Activated naive CD8-positive, alpha-beta T cell treated with anti-CD3 and anti-CD28 coated beads, Interleukin-2, amount 50 U/mL, for 24 hours (primary cell): ENCODE measurements around the gene EFL1.
A peak's percentile ranks its signal among the peaks of the same experiment; 100 is the strongest.
"Not testable (repeated sequence)": the region's sequence is repeated elsewhere in the genome, so short reads cannot be mapped to it uniquely, and the experiment has no call there.

Experiments
- ATAC-seq: fragments of 150-1000 bp; cut with Tn5 transposase; one replicate; pipeline ENCODE4 v1.10.0; 2021
- DNase-seq: peaks from one replicate; pipeline ENCODE4 v3.0.0; 2021
- H3K27ac Mint-ChIP-seq: one replicate; pipeline ENCODE4 v1.8.0; 2021; ENCODE audit warnings: mild to moderate bottlenecking, mixed read lengths
- H3K27me3 Mint-ChIP-seq: one replicate; pipeline ENCODE4 v1.8.0; 2021; ENCODE audit warnings: mixed read lengths
- H3K36me3 Mint-ChIP-seq: one replicate; pipeline ENCODE4 v1.8.0; 2021; ENCODE audit warnings: low read depth, mixed read lengths
- H3K4me1 Mint-ChIP-seq: one replicate; pipeline ENCODE4 v1.8.0; 2021; ENCODE audit warnings: mixed read lengths
- H3K4me3 Mint-ChIP-seq: one replicate; pipeline ENCODE4 v1.8.0; 2021; ENCODE audit warnings: mild to moderate bottlenecking, moderate library complexity, mixed read lengths
- H3K9me3 Mint-ChIP-seq: one replicate; pipeline ENCODE4 v1.8.0; 2021; ENCODE audit warnings: mixed read lengths

Gene EFL1

GRCh38 chr15:82245956-82246355, 16.6 kb downstream of the EFL1 start:
- not testable (repeated sequence) for ATAC-seq, H3K4me1 Mint-ChIP-seq, H3K9me3 Mint-ChIP-seq, H3K27me3 Mint-ChIP-seq, DNase-seq, H3K4me3 Mint-ChIP-seq, H3K27ac Mint-ChIP-seq
- H3K36me3 Mint-ChIP-seq: peaks cover 21% of the 10 kb centered on the region

- not testable (repeated sequence) for H3K4me3 Mint-ChIP-seq, H3K27me3 Mint-ChIP-seq, H3K9me3 Mint-ChIP-seq, DNase-seq, ATAC-seq, H3K27ac Mint-ChIP-seq, H3K4me1 Mint-ChIP-seq
- peaks cover 33% of the 10 kb centered on the region for H3K36me3 Mint-ChIP-seq
These were observed 18.9 kb downstream of the EFL1 start for GRCh38 chr15:82243644-82244043.

- not testable (repeated sequence) for H3K9me3 Mint-ChIP-seq, H3K27me3 Mint-ChIP-seq, DNase-seq, H3K27ac Mint-ChIP-seq, H3K4me3 Mint-ChIP-seq, H3K4me1 Mint-ChIP-seq
- ATAC-seq: peak; percentile 36
- H3K36me3 Mint-ChIP-seq: peaks cover 36% of the 10 kb centered on the region
These were observed 20.6 kb downstream of the EFL1 start for GRCh38 chr15:82241836-82242499.

GRCh38 chr15:82239685-82240391, 22.7 kb downstream of the EFL1 start:
- Mint-ChIP-seq H3K36me3 (peaks cover 30% of the 10 kb centered on the region), H3K4me3 (no peak overlapping the region), H3K27me3 (no peaks in the 10 kb centered on the region), H3K4me1 (peaks cover 6% of the 10 kb centered on the region), H3K27ac (no peak overlapping the region), H3K9me3 (no peaks in the 10 kb centered on the region)
- ATAC-seq (no peak), DNase-seq (no peak)

DNA sequence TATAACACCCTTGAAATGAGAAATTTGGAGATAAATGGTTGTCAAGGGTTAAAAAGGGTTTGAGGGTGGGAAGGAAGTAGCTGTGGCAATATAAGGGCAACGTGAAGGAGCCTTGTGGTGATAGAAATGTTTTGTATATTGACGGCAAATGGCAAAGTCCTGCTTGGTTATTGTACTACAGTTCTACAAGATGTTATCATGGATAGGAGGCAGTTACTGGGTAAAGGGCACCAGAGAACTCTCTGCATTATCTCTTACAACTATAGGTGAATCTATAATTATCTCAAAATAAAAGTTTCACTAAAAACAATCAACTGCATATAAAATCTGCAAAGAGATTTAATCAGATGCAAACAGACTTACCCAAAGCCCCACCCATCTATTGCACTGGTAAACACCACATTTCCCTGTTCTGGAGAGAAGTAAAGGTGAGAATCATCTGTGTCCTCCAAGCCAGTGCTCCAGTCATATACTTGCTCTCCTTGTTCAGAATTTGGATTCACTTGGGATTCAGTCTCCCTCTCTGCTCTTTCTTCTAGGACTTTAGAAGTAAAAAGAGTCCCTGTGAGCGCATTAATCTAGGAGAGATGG, 24.5 kb downstream of the EFL1 start:
- peaks cover 28% of the 10 kb centered on the region for H3K36me3 Mint-ChIP-seq
- not testable (repeated sequence) for H3K27ac Mint-ChIP-seq, H3K9me3 Mint-ChIP-seq, H3K4me3 Mint-ChIP-seq, ATAC-seq, H3K4me1 Mint-ChIP-seq, H3K27me3 Mint-ChIP-seq, DNase-seq

GRCh38 chr15:82231842-82232241, 30.7 kb downstream of the EFL1 start:
- no peak overlapping the region for H3K4me3 Mint-ChIP-seq
- no peak overlapping the region for H3K27ac Mint-ChIP-seq
- H3K4me1 Mint-ChIP-seq: peaks cover 1% of the 10 kb centered on the region
- H3K9me3 Mint-ChIP-seq: no peaks in the 10 kb centered on the region
- H3K27me3 Mint-ChIP-seq: no peaks in the 10 kb centered on the region
- DNase-seq (no peak), ATAC-seq (no peak)
- H3K36me3 Mint-ChIP-seq: peaks cover 23% of the 10 kb centered on the region

DNA sequence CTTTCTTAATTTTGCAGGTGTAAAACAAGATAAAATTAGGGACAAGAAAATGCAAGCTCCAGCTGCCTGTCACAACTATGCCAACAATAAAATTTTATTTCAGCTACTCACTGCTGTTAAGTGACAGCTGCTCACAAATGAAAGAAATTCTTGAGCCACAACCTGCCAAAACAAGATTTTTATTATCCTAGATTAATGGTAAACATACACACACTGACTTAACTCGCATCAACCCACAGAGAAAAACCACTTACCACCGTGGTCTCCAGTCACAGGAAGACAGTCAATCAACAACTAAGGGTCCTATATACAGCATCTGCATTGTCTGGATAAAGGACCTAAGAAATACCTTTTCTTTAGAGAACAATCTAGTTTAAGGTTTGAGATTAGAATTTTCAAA, 31.3 kb downstream of the EFL1 start:
- Mint-ChIP-seq H3K36me3 (peaks cover 26% of the 10 kb centered on the region), H3K9me3 (no peaks in the 10 kb centered on the region), H3K27ac (no peak overlapping the region), H3K27me3 (no peaks in the 10 kb centered on the region), H3K4me1 (peaks cover 1% of the 10 kb centered on the region), H3K4me3 (no peak overlapping the region)
- DNase-seq (no peak), ATAC-seq (no peak)

DNA sequence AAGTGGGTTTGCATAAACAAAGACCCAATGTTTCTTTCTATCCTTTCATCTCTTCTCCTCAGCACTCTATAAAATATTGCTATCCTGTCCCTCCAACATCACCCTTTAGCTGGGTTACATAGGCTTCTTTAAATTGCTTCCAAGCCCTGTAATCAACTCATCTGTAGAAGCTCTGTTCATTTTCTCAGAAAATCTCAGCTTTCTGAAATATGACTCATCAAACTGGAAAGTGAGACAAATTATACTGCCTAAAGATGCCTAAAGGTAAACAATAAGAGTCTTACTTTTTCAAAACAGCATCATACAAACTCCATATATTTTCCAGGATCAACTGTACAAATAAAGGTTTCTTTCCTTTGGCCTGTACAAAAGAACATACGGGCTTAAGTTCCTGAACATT, 33.8 kb downstream of the EFL1 start:
- H3K36me3 Mint-ChIP-seq: peaks cover 32% of the 10 kb centered on the region
- ATAC-seq: no peak
- H3K9me3 Mint-ChIP-seq: no peaks in the 10 kb centered on the region
- no peak overlapping the region for H3K27ac Mint-ChIP-seq
- no peaks in the 10 kb centered on the region for H3K27me3 Mint-ChIP-seq
- H3K4me3 Mint-ChIP-seq: no peak overlapping the region
- DNase-seq: no peak
- peaks cover 1% of the 10 kb centered on the region for H3K4me1 Mint-ChIP-seq

- H3K4me1 Mint-ChIP-seq, H3K27ac Mint-ChIP-seq, H3K4me3 Mint-ChIP-seq, H3K9me3 Mint-ChIP-seq, H3K27me3 Mint-ChIP-seq: not testable (repeated sequence)
- ATAC-seq: peak; percentile 46
- DNase-seq: peak; percentile 12
- H3K36me3 Mint-ChIP-seq: peaks cover 28% of the 10 kb centered on the region
These were observed 41.0 kb downstream of the EFL1 start for GRCh38 chr15:82221535-82221934.

- not testable (repeated sequence) for H3K4me3 Mint-ChIP-seq, ATAC-seq, H3K9me3 Mint-ChIP-seq, H3K27me3 Mint-ChIP-seq, DNase-seq, H3K4me1 Mint-ChIP-seq, H3K27ac Mint-ChIP-seq
- peaks cover 40% of the 10 kb centered on the region for H3K36me3 Mint-ChIP-seq
These were observed 46.4 kb downstream of the EFL1 start for GRCh38 chr15:82216092-82216491.

DNA sequence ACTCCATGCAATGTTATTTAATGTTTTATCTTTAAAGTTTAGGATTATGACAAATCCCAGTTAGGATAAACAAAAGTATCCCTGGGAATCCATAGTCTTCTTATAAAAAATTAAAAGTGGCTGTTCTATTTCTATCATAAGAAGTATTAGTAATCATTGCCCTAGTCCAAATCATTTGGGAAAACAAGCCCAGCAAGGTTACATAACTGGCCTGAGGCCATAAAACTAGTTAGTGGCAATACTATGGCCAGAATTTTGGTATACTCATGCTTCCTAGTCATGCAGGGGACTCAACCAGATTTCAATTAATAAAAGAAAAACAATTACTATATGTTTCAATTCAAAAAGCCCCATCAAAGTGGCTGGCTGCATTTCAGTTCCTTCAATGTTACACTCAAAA, 50.3 kb downstream of the EFL1 start:
- H3K9me3 Mint-ChIP-seq, ATAC-seq, DNase-seq, H3K4me1 Mint-ChIP-seq, H3K27me3 Mint-ChIP-seq, H3K4me3 Mint-ChIP-seq, H3K27ac Mint-ChIP-seq: not testable (repeated sequence)
- peaks cover 34% of the 10 kb centered on the region for H3K36me3 Mint-ChIP-seq

DNA sequence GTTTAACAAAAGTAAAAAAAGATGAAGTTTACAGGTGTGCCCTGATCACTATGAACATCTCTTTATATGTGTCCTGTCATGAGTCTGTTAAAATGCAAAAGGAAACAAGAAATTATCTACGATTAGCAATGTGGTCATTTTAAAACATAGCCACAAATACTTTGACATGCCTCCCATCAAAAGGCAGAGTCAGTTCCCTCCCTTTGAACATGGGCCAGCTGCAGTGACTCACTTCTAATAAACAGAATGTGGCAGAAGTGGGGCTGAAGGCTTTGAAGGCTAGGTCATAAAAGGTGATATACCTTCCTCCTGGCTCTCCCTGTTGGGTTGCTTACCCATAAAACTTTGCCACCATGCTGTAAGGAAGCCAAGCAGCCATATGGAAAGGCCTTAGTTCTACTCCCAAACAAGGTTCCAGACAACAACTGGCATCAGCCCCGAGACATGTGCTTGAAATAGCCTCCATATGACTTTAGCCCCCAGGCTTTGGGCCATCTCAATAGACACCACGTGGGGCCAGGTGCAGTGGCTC, 52.4 kb downstream of the EFL1 start:
- not testable (repeated sequence) for H3K4me1 Mint-ChIP-seq, ATAC-seq, H3K27me3 Mint-ChIP-seq, H3K9me3 Mint-ChIP-seq, DNase-seq, H3K27ac Mint-ChIP-seq, H3K4me3 Mint-ChIP-seq
- H3K36me3 Mint-ChIP-seq: peaks cover 31% of the 10 kb centered on the region

GRCh38 chr15:82204575-82204974, 58.0 kb downstream of the EFL1 start:
- peak; percentile 24 for ATAC-seq
- H3K4me1 Mint-ChIP-seq: peaks cover 12% of the 10 kb centered on the region
- not testable (repeated sequence) for H3K4me3 Mint-ChIP-seq, DNase-seq, H3K27me3 Mint-ChIP-seq, H3K9me3 Mint-ChIP-seq
- peaks cover 15% of the 10 kb centered on the region for H3K36me3 Mint-ChIP-seq
- H3K27ac Mint-ChIP-seq: peak overlapping the region; percentile 53

GRCh38 chr15:82197733-82198594, 64.6 kb downstream of the EFL1 start:
- Mint-ChIP-seq H3K27me3 (no peaks in the 10 kb centered on the region), H3K36me3 (peaks cover 1% of the 10 kb centered on the region), H3K9me3 (no peaks in the 10 kb centered on the region), H3K4me3 (no peak overlapping the region), H3K4me1 (no peaks in the 10 kb centered on the region), H3K27ac (no peak overlapping the region)
- ATAC-seq (peak; percentile 92), DNase-seq (peak; percentile 61)
